Neural crest cell (in vitro differentiated cells): Measurements from ENCODE around the gene DBNDD1. TPM values are rescaled to one million over a fixed set of nuclear protein-coding genes. Genes with fewer than 3 reads are reported as not detected.

Source experiments
- DNase-seq: peaks from one replicate; pipeline ENCODE4 v3.0.0; 2021; ENCODE audit warnings: low read depth, mixed read lengths, low spot score
- H3K27ac Mint-ChIP-seq: one replicate; pipeline ENCODE4 v1.8.0; 2021; ENCODE audit warnings: mild to moderate bottlenecking, mixed read lengths; ENCODE audit not compliant: unreplicated experiment
- H3K27me3 Mint-ChIP-seq: 2 replicates; pipeline ENCODE4 v1.8.0; 2021; ENCODE audit warnings: low read depth, mild to moderate bottlenecking, mixed read lengths
- H3K36me3 Mint-ChIP-seq: 2 replicates; pipeline ENCODE4 v1.8.0; 2021; ENCODE audit warnings: low read depth, mild to moderate bottlenecking, mixed read lengths
- H3K4me1 Mint-ChIP-seq: 2 replicates; pipeline ENCODE4 v1.8.0; 2021; ENCODE audit warnings: mixed read lengths
- H3K4me3 Mint-ChIP-seq: one replicate; pipeline ENCODE4 v1.8.0; 2021; ENCODE audit warnings: mild to moderate bottlenecking, mixed read lengths
- H3K9me3 Mint-ChIP-seq: 2 replicates; pipeline ENCODE4 v1.8.0; 2021; ENCODE audit warnings: mixed read lengths
- total RNA-seq: library from RNA; stranded (reverse); gene quantifications from 2 replicates; pipeline ENCODE4 v1.2.1, GENCODE V29; 2021
- TF ChIP-seq, protein P1 (sequence below): fragments of 200-600 bp; sonication (generic); conservative IDR thresholded peaks from 2 replicates; pipeline ENCODE4 v1.5.0; 2021; ENCODE audit warnings: antibody characterized with exemption, mild to moderate bottlenecking

Gene DBNDD1
- total RNA-seq, 1 donor from 2014 or later: 4.9 TPM

- TF ChIP-seq, protein P1, sequence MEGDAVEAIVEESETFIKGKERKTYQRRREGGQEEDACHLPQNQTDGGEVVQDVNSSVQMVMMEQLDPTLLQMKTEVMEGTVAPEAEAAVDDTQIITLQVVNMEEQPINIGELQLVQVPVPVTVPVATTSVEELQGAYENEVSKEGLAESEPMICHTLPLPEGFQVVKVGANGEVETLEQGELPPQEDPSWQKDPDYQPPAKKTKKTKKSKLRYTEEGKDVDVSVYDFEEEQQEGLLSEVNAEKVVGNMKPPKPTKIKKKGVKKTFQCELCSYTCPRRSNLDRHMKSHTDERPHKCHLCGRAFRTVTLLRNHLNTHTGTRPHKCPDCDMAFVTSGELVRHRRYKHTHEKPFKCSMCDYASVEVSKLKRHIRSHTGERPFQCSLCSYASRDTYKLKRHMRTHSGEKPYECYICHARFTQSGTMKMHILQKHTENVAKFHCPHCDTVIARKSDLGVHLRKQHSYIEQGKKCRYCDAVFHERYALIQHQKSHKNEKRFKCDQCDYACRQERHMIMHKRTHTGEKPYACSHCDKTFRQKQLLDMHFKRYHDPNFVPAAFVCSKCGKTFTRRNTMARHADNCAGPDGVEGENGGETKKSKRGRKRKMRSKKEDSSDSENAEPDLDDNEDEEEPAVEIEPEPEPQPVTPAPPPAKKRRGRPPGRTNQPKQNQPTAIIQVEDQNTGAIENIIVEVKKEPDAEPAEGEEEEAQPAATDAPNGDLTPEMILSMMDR: no peak
- Mint-ChIP-seq H3K4me1 (no peaks in the 10 kb centered on the region), H3K4me3 (no peak overlapping the region), H3K27me3 (no peaks in the 10 kb centered on the region), H3K27ac (no peak overlapping the region), H3K9me3 (no peaks in the 10 kb centered on the region), H3K36me3 (peaks cover 14% of the 10 kb centered on the region)
- DNase-seq: no peak
Observed at GRCh38 chr16:89986600-89986999, 32.7 kb downstream of the DBNDD1 start.

- Mint-ChIP-seq H3K36me3 (peaks cover 14% of the 10 kb centered on the region), H3K27ac (no peak overlapping the region), H3K9me3 (no peaks in the 10 kb centered on the region), H3K4me1 (no peaks in the 10 kb centered on the region), H3K4me3 (no peak overlapping the region), H3K27me3 (no peaks in the 10 kb centered on the region)
- no peak for DNase-seq
- TF ChIP-seq, protein P1: no peak
Observed at GRCh38 chr16:89985219-89985618, 34.0 kb downstream of the DBNDD1 start.

DNA sequence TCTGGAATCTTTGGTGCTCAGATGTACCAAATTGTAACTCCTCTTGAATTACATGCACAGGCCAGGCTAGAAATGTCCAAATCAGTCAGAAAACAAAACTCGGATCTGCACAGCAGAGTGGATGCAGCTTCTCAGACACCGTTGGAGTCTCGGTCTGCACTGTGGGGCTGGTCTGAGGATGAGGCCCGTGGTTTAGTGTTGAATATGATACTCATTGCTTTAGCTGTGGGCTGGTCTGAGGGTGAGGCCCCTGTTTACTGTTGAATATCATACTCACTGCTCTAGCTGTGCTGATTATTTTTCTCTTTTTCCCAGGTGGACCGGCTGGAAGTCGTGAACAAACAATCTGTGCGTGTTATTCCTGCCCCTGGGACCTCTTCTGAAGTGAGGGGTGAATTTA, 35.0 kb downstream of the DBNDD1 start:
- TF ChIP-seq, protein P1: no peak
- H3K27me3 Mint-ChIP-seq: no peaks in the 10 kb centered on the region
- no peak overlapping the region for H3K4me3 Mint-ChIP-seq
- no peak overlapping the region for H3K27ac Mint-ChIP-seq
- DNase-seq: no peak
- no peaks in the 10 kb centered on the region for H3K9me3 Mint-ChIP-seq
- H3K36me3 Mint-ChIP-seq: peaks cover 14% of the 10 kb centered on the region
- H3K4me1 Mint-ChIP-seq: no peaks in the 10 kb centered on the region

DNA sequence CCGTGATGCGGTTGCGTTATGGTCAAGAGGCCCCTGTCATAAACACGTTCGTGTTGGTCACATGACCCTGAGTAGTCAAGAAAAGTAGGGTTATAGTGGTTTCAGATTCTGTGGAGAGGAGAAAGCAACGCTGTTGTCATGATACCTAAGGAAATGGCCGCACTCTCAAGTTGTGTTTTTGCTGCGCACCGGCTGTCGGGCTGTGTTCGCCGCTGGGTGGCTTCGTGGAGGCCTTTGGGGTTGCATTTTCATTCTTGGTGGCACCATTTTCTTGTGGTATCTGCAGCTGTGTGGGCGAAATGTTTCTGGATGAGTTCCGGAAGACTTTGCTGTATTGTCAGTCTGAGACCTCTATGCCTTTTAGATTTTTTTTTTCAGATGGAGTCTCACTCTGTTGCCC, 35.7 kb downstream of the DBNDD1 start:
- TF ChIP-seq, protein P1: no peak
- H3K27me3 Mint-ChIP-seq: no peaks in the 10 kb centered on the region
- no peak for DNase-seq
- no peaks in the 10 kb centered on the region for H3K4me1 Mint-ChIP-seq
- no peak overlapping the region for H3K27ac Mint-ChIP-seq
- peaks cover 15% of the 10 kb centered on the region for H3K36me3 Mint-ChIP-seq
- H3K9me3 Mint-ChIP-seq: no peaks in the 10 kb centered on the region
- H3K4me3 Mint-ChIP-seq: no peak overlapping the region

GRCh38 chr16:89982318-89982717, 36.9 kb downstream of the DBNDD1 start:
- H3K4me3 Mint-ChIP-seq: no peak overlapping the region
- H3K36me3 Mint-ChIP-seq: peaks cover 14% of the 10 kb centered on the region
- H3K27me3 Mint-ChIP-seq: no peaks in the 10 kb centered on the region
- DNase-seq: no peak
- H3K9me3 Mint-ChIP-seq: no peaks in the 10 kb centered on the region
- H3K27ac Mint-ChIP-seq: no peak overlapping the region
- TF ChIP-seq, protein P1: no peak
- H3K4me1 Mint-ChIP-seq: no peaks in the 10 kb centered on the region

DNA sequence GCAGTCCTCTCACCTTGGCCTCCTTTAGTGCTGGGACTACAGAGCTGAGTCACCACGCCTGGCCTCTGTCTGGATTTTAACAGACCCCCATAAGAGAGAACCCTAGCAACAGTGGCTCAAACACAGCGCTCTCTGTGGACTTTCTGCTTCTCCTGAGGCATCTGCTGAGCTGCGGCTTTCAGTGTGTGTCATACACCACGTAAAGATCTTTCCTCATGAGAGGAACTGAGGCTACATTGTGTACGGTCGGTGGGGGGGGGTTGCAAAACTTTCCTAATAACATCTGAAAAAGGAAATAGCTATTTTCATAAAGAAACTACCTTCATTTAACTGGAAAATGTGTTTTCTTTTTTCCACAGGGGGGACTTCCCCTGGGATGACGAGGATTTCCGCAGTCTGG, 37.8 kb downstream of the DBNDD1 start:
- no peaks in the 10 kb centered on the region for H3K9me3 Mint-ChIP-seq
- H3K27ac Mint-ChIP-seq: no peak overlapping the region
- TF ChIP-seq, protein P1: no peak
- no peak overlapping the region for H3K4me3 Mint-ChIP-seq
- no peaks in the 10 kb centered on the region for H3K4me1 Mint-ChIP-seq
- no peak for DNase-seq
- H3K27me3 Mint-ChIP-seq: no peaks in the 10 kb centered on the region
- peaks cover 7% of the 10 kb centered on the region for H3K36me3 Mint-ChIP-seq
